ENCODE measurements around the gene GPR27.

The GPR27 gene

GRCh38 chr3:71718072-71718471 lies 35.6 kb upstream of the GPR27 start:
- Histone ChIP-seq H3K27me3 (peaks cover 10% of the 10 kb centered on the region), H3K4me3 (no peak overlapping the region), H4K20me1 (no peaks in the 10 kb centered on the region), H3K27ac (no peak overlapping the region), H3K36me3 (no peaks in the 10 kb centered on the region), H3K4me2 (no peak overlapping the region), H3K4me1 (no peaks in the 10 kb centered on the region), H3K9ac (no peak overlapping the region), H3K9me3 (no peaks in the 10 kb centered on the region)
- TF ChIP-seq Cebpa-rat (IDR thresholded peaks at IDR 0.05), result no peak

DNA sequence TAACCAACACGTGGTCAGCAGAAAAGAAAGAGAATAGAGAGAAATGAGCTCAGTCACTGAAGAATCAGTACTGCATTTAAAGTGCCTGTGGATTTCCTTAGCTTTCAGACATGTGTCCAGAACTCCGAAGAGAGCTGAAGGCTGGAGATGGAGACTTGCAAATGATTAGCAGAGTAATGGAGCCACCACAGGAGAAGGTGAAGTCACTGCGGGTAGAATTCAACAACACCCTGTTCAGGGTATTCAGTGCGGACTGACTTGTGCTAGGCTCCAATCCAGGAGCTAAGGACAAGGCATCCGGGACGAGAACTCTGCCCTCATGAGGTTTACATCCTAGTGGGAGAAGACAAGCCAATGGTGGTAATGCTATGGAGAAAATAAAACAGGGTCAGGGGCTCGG lies 32.7 kb upstream of the GPR27 start:
- Histone ChIP-seq H3K4me2 (no peak overlapping the region), H3K27ac (no peak overlapping the region), H3K4me1 (peaks cover 13% of the 10 kb centered on the region), H3K36me3 (no peaks in the 10 kb centered on the region), H3K9ac (no peak overlapping the region), H3K4me3 (no peak overlapping the region), H3K27me3 (peaks cover 40% of the 10 kb centered on the region), H4K20me1 (peaks cover 13% of the 10 kb centered on the region), H3K9me3 (no peaks in the 10 kb centered on the region)
- no peak for TF ChIP-seq Cebpa-rat (IDR thresholded peaks at IDR 0.05)

DNA sequence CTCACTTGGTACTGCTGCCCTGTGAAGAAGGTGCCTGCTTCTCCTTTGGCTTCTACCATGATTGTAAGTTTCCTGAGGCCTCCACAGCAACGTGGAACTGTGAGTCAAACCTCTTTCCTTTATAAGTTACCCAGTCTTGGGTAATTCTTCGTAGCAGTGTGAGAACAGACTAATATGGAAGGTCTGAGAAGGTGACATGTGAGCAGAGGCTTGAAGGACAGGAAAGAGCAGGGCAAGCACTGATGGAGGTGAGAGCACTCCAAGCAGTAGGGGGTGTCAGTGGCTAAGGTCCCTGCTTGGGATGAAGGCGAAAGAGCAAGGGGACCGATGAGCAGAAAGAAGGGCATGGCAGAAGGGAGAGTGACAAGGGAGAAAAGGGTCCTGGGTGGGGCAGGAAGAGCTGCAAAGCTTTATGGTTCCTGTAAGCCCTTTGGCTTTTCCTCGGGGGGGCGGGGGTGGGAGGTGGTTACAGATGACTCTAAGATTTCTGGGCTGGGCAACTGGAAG lies 32.0 kb upstream of the GPR27 start:
- TF ChIP-seq Cebpa-rat (IDR thresholded peaks at IDR 0.05), result no peak
- Histone ChIP-seq H3K36me3 (no peaks in the 10 kb centered on the region), H3K27ac (no peak overlapping the region), H3K4me2 (no peak overlapping the region), H3K4me1 (peaks cover 13% of the 10 kb centered on the region), H3K9ac (no peak overlapping the region), H3K9me3 (no peaks in the 10 kb centered on the region), H4K20me1 (peaks cover 13% of the 10 kb centered on the region), H3K4me3 (no peak overlapping the region), H3K27me3 (peaks cover 47% of the 10 kb centered on the region)

- no peaks in the 10 kb centered on the region for H3K9me3 ChIP-seq
- no peak overlapping the region for H3K4me3 ChIP-seq
- H3K27me3 ChIP-seq, result peaks cover 51% of the 10 kb centered on the region
- no peak for TF ChIP-seq Cebpa-rat (IDR thresholded peaks at IDR 0.05)
- peaks cover 13% of the 10 kb centered on the region for H3K4me1 ChIP-seq
- H4K20me1 ChIP-seq, result peaks cover 13% of the 10 kb centered on the region
- H3K9ac ChIP-seq, result no peak overlapping the region
- H3K4me2 ChIP-seq, result no peak overlapping the region
- no peak overlapping the region for H3K27ac ChIP-seq
- H3K36me3 ChIP-seq, result no peaks in the 10 kb centered on the region
Observed at GRCh38 chr3:71722693-71723092, 31.0 kb upstream of the GPR27 start.

- H3K4me1 ChIP-seq, result peaks cover 16% of the 10 kb centered on the region
- no peaks in the 10 kb centered on the region for H3K36me3 ChIP-seq
- peaks cover 13% of the 10 kb centered on the region for H4K20me1 ChIP-seq
- TF ChIP-seq Cebpa-rat (IDR thresholded peaks at IDR 0.05), result no peak
- peaks cover 51% of the 10 kb centered on the region for H3K27me3 ChIP-seq
- no peak overlapping the region for H3K9ac ChIP-seq
- H3K4me2 ChIP-seq, result peak overlapping the region; percentile 98
- H3K27ac ChIP-seq, result no peak overlapping the region
- H3K9me3 ChIP-seq, result no peaks in the 10 kb centered on the region
- no peak overlapping the region for H3K4me3 ChIP-seq
Observed at GRCh38 chr3:71723452-71724170, 30.0 kb upstream of the GPR27 start.

DNA sequence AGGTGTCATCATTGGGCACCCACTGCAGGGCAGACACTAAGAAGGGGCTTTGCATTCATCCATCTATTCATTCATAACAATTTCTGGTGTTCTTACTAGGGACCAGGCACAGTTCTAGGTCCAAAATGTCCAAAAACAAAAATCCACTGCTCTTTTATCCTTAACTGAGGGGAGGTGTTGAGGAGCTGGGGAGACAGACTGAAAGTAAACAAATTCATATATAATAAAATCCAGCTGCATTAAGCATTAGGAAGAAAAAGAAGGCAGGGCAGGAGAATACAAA lies 29.5 kb upstream of the GPR27 start:
- Histone ChIP-seq H3K27me3 (peaks cover 51% of the 10 kb centered on the region), H3K27ac (no peak overlapping the region), H3K9me3 (no peaks in the 10 kb centered on the region), H3K4me1 (peaks cover 21% of the 10 kb centered on the region), H3K36me3 (no peaks in the 10 kb centered on the region), H3K4me3 (peak overlapping the region; percentile 84), H3K9ac (no peak overlapping the region), H4K20me1 (peaks cover 13% of the 10 kb centered on the region), H3K4me2 (peak overlapping the region; percentile 98)
- no peak for TF ChIP-seq Cebpa-rat (IDR thresholded peaks at IDR 0.05)

GRCh38 chr3:71724584-71725270 lies 28.9 kb upstream of the GPR27 start:
- H4K20me1 ChIP-seq, result peaks cover 13% of the 10 kb centered on the region
- H3K9ac ChIP-seq, result peak overlapping the region; percentile 58; the same call in 1 of the 2 replicates
- H3K4me1 ChIP-seq, result peaks cover 27% of the 10 kb centered on the region
- H3K4me2 ChIP-seq, result peak overlapping the region; percentile 98
- no peaks in the 10 kb centered on the region for H3K9me3 ChIP-seq
- TF ChIP-seq Cebpa-rat (IDR thresholded peaks at IDR 0.05), result no peak
- H3K4me3 ChIP-seq, result peak overlapping the region; percentile 84
- H3K27me3 ChIP-seq, result peaks cover 51% of the 10 kb centered on the region
- H3K27ac ChIP-seq, result no peak overlapping the region
- no peaks in the 10 kb centered on the region for H3K36me3 ChIP-seq

DNA sequence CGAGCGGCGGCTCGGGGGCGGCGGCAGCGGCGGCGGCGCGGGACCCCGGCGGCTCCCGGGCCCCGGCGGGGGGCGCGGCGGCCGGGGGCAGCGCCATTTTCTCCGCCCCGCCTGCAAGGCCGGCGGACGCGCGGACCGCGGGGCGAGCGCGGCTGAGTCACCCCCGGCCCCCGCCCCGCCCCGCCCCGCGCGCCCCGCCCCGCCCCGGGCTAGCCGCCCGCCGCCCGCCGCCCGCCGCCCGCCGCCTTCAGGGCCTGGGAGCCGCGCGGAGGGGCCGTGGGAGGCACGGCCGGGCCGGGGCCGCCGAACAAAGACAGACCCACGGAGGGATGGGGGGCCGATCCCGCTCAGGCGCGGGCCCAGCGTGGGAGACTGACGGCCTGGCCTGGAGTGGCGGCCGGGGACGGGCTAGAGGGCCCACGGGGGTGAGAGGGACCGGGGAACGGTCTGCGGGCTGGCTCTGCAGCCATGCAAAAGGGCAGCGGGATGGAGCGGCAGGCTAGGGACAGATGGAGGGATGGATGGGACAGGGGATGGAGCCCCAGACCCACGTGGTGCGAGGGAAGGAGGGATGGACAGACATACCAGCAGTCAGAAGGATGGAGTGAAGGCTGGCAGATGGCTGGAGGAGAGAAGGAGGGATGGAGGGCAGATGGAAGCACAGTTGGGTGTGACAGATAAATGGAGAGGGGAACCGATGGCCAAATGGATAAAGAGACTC lies 28.2 kb upstream of the GPR27 start, which contains the start of gene EIF4E3:
Gene EIF4E3, minus strand, starts transcription at position 132 of the 721 bp plus-strand sequence. Its CDS starts 35 bp downstream, at position 97.
- Histone ChIP-seq H3K9me3 (no peaks in the 10 kb centered on the region), H3K4me2 (peak within 1 kb of the TSS; percentile 98), H3K27ac (no peak within 1 kb of the TSS), H3K4me3 (peak within 1 kb of the TSS; percentile 84), H3K27me3 (peaks cover 51% of the 10 kb centered on the region), H3K4me1 (peaks cover 34% of the 10 kb centered on the region), H4K20me1 (peaks cover 13% of the 10 kb centered on the region), H3K36me3 (no peaks in the 10 kb centered on the region), H3K9ac (peak within 1 kb of the TSS; percentile 58; the same call in 1 of the 2 replicates)
- no peak for TF ChIP-seq Cebpa-rat (IDR thresholded peaks at IDR 0.05)

DNA sequence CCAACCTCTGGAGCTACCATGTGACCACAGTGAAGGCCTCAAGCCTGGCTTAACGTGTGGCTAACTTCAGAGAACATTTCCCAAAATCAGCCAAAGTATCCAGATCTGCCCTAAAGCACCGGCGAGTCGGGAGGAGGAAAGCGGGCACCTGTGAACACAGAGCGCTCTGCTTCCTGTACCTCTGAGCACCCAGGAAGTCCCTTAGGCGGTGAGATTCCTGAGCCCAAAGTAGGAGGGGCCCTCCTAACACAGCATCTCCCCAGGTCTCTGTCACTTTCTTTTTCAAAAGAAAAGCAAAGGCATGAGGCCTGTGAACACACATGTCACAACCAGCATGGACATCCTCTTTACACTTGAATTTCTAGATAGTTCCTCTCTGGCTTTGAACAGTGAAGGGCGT lies 27.5 kb upstream of the GPR27 start:
- peaks cover 41% of the 10 kb centered on the region for H3K4me1 ChIP-seq
- H3K36me3 ChIP-seq, result no peaks in the 10 kb centered on the region
- no peaks in the 10 kb centered on the region for H3K9me3 ChIP-seq
- no peak for TF ChIP-seq Cebpa-rat (IDR thresholded peaks at IDR 0.05)
- peaks cover 13% of the 10 kb centered on the region for H4K20me1 ChIP-seq
- H3K27ac ChIP-seq, result no peak overlapping the region
- no peak overlapping the region for H3K9ac ChIP-seq
- 0 out of 2 replicates have a peak overlapping the region, but pooled peaks have one; percentile 98 for H3K4me2 ChIP-seq
- H3K4me3 ChIP-seq, result no peak overlapping the region
- peaks cover 51% of the 10 kb centered on the region for H3K27me3 ChIP-seq

Data from BLaER1 (cell line).